Measurements from ENCODE around the gene PAFAH1B2.
"Not testable (repeated sequence)": the region's sequence is repeated elsewhere in the genome, so short reads cannot be mapped to it uniquely, and the experiment has no call there.

PAFAH1B2 gene

GRCh38 chr11:117175104-117175503, 31.0 kb downstream of the PAFAH1B2 start:
- DNase-seq = no peak

GRCh38 chr11:117175781-117176180, 31.7 kb downstream of the PAFAH1B2 start:
- no peak for DNase-seq

GRCh38 chr11:117176186-117176585, 32.1 kb downstream of the PAFAH1B2 start:
- DNase-seq = no peak

GRCh38 chr11:117177534-117178209, 33.6 kb downstream of the PAFAH1B2 start:
- DNase-seq = no peak

GRCh38 chr11:117178210-117179034, 34.3 kb downstream of the PAFAH1B2 start, which contains the start of gene SIDT2:
SIDT2 (plus strand) TSS chr11:117178743; CDS start chr11:117179264, 521 bp downstream.
- peak; percentile 93 for DNase-seq

GRCh38 chr11:117179048-117179999, 35.2 kb downstream of the PAFAH1B2 start:
- peak; percentile 17 for DNase-seq

GRCh38 chr11:117180020-117180419, 35.9 kb downstream of the PAFAH1B2 start:
- DNase-seq = no peak

- DNase-seq = peak; percentile 67
Observed at GRCh38 chr11:117180661-117181585, 36.8 kb downstream of the PAFAH1B2 start.

GRCh38 chr11:117181586-117182550, 37.8 kb downstream of the PAFAH1B2 start:
- no peak for DNase-seq

- DNase-seq = no peak
Observed at GRCh38 chr11:117182551-117182935, 38.5 kb downstream of the PAFAH1B2 start.

GRCh38 chr11:117183178-117183577, 39.1 kb downstream of the PAFAH1B2 start:
- not testable (repeated sequence) for DNase-seq

- no peak for DNase-seq
Observed at GRCh38 chr11:117183724-117184349, 39.8 kb downstream of the PAFAH1B2 start.

- DNase-seq = no peak
Observed at GRCh38 chr11:117185736-117186430, 41.8 kb downstream of the PAFAH1B2 start.

- DNase-seq = no peak
Observed at GRCh38 chr11:117186431-117186761, 42.3 kb downstream of the PAFAH1B2 start.

- DNase-seq = no peak
Observed at GRCh38 chr11:117187007-117187406, 42.9 kb downstream of the PAFAH1B2 start.

GRCh38 chr11:117187428-117187798, 43.3 kb downstream of the PAFAH1B2 start:
- no peak for DNase-seq

- no peak for DNase-seq
Observed at GRCh38 chr11:117187799-117188481, 43.9 kb downstream of the PAFAH1B2 start.

- no peak for DNase-seq
Observed at GRCh38 chr11:117188620-117189081, 44.6 kb downstream of the PAFAH1B2 start.

All from NCI-H1092 treated with DMSO at 0.1 percent for 48 hours (cell line).